H9 (cell line): ENCODE measurements around the gene TBC1D1. TPM values are rescaled to one million over a fixed set of nuclear protein-coding genes. Genes with fewer than 3 reads are reported as not detected.
A peak's percentile ranks its signal among the peaks of the same experiment; 100 is the strongest.

Experiments
- DNase-seq: peaks from one replicate; pipeline ENCODE4 v3.0.0-alpha.2; 2017
- H2AFZ ChIP-seq: one replicate; pipeline ENCODE4 v1.6.1; 2013; ENCODE audit warnings: mild to moderate bottlenecking, low read length, control low read depth, moderate library complexity
- H2AK5ac ChIP-seq: 2 replicates; pipeline ENCODE4 v1.6.1; 2013; ENCODE audit warnings: low read length, control low read depth, mixed read lengths; ENCODE audit not compliant: insufficient read length
- H2BK120ac ChIP-seq: one replicate; pipeline ENCODE4 v1.6.1; 2013; ENCODE audit warnings: low read depth, mild to moderate bottlenecking, low read length, control low read depth, inconsistent platforms; ENCODE audit not compliant: poor library complexity, severe bottlenecking
- H2BK12ac ChIP-seq: 2 replicates; pipeline ENCODE4 v1.6.1; 2013; ENCODE audit warnings: low read length, control low read depth, mixed read lengths, low read depth; ENCODE audit not compliant: insufficient read length
- H2BK15ac ChIP-seq: 2 replicates; pipeline ENCODE4 v1.6.1; 2013; ENCODE audit warnings: low read depth, low read length, control low read depth
- H2BK20ac ChIP-seq: one replicate; pipeline ENCODE4 v1.6.1; 2013; ENCODE audit warnings: low read depth, mild to moderate bottlenecking, low read length, control low read depth, inconsistent platforms; ENCODE audit not compliant: poor library complexity, severe bottlenecking
- H2BK5ac ChIP-seq: 2 replicates; pipeline ENCODE4 v1.6.1; 2013; ENCODE audit warnings: low read length, control low read depth, mixed read lengths; ENCODE audit not compliant: insufficient read length
- H3K14ac ChIP-seq: 2 replicates; pipeline ENCODE4 v1.6.1; 2013; ENCODE audit warnings: low read length, control low read depth; ENCODE audit not compliant: insufficient read depth
- H3K18ac ChIP-seq: 2 replicates; pipeline ENCODE4 v1.6.1; 2013; ENCODE audit warnings: low read depth, mild to moderate bottlenecking, mixed read lengths, low read length, control low read depth; ENCODE audit not compliant: insufficient read length
- H3K23ac ChIP-seq: 2 replicates; pipeline ENCODE4 v1.6.1; 2013; ENCODE audit warnings: low read length, control low read depth, mixed read lengths, low read depth; ENCODE audit not compliant: insufficient read length
- H3K23me2 ChIP-seq: 2 replicates; pipeline ENCODE4 v1.6.1; 2013; ENCODE audit warnings: low read depth, mild to moderate bottlenecking, mixed read lengths, low read length, control low read depth; ENCODE audit not compliant: insufficient read length, poor library complexity, severe bottlenecking
- H3K27ac ChIP-seq: 2 replicates; pipeline ENCODE4 v1.5.1; 2013; ENCODE audit warnings: low read length, control low read depth, mixed read lengths, low read depth; ENCODE audit not compliant: insufficient read length
- H3K27me3 ChIP-seq: 2 replicates; pipeline ENCODE4 v1.6.1; 2013; ENCODE audit warnings: low read length, control low read depth, inconsistent platforms; ENCODE audit not compliant: insufficient read depth
- H3K4ac ChIP-seq: 2 replicates; pipeline ENCODE4 v1.6.1; 2013; ENCODE audit warnings: low read depth, mild to moderate bottlenecking, control low read depth, inconsistent platforms, low read length, moderate library complexity
- H3K4me1 ChIP-seq: 2 replicates; pipeline ENCODE4 v1.6.1; 2013; ENCODE audit warnings: low read length, control low read depth, inconsistent platforms; ENCODE audit not compliant: insufficient read depth
- H3K4me2 ChIP-seq: 2 replicates; pipeline ENCODE4 v1.6.1; 2013; ENCODE audit warnings: low read length, control low read depth, mixed read lengths; ENCODE audit not compliant: insufficient read length, insufficient read depth
- H3K56ac ChIP-seq: 2 replicates; pipeline ENCODE4 v1.6.1; 2013; ENCODE audit warnings: low read depth, mild to moderate bottlenecking, mixed read lengths, low read length, control low read depth; ENCODE audit not compliant: insufficient read length
- H3K79me1 ChIP-seq: 2 replicates; pipeline ENCODE4 v1.6.1; 2013; ENCODE audit warnings: low read depth, mild to moderate bottlenecking, moderate library complexity, low read length, control low read depth, inconsistent platforms; ENCODE audit not compliant: insufficient read depth, poor library complexity, severe bottlenecking
- H3K79me2 ChIP-seq: 2 replicates; pipeline ENCODE4 v1.6.1; 2013; ENCODE audit warnings: low read length, control low read depth, inconsistent platforms; ENCODE audit not compliant: insufficient read depth
- H3K9ac ChIP-seq: 2 replicates; pipeline ENCODE4 v1.6.1; 2013; ENCODE audit warnings: low read length, control low read depth, mixed read lengths; ENCODE audit not compliant: insufficient read length; ENCODE audit errors: extremely low read depth
- H3K9me3 ChIP-seq: one replicate; pipeline ENCODE4 v1.6.1; 2013; ENCODE audit warnings: low read depth, low read length, inconsistent platforms; ENCODE audit not compliant: control insufficient read depth
- H3T11ph ChIP-seq: one replicate; pipeline ENCODE4 v1.6.1; 2013; ENCODE audit warnings: mild to moderate bottlenecking, low read length, control low read depth, inconsistent platforms
- H4K20me1 ChIP-seq: one replicate; pipeline ENCODE4 v1.6.1; 2013; ENCODE audit not compliant: control insufficient read depth, insufficient read length, insufficient read depth
- H4K5ac ChIP-seq: 2 replicates; pipeline ENCODE4 v1.6.1; 2013; ENCODE audit warnings: low read depth, mild to moderate bottlenecking, mixed read lengths, low read length, control low read depth; ENCODE audit not compliant: insufficient read length
- H4K8ac ChIP-seq: replicated peaks from 2 replicates; pipeline ENCODE4 v1.6.1; 2013; ENCODE audit warnings: low read length, control low read depth, mixed read lengths, low read depth; ENCODE audit not compliant: insufficient read length
- H4K91ac ChIP-seq: 2 replicates; pipeline ENCODE4 v1.6.1; 2013; ENCODE audit warnings: low read depth, mild to moderate bottlenecking, moderate library complexity, mixed read lengths, low read length, control low read depth; ENCODE audit not compliant: insufficient read length
- H3K27ac Mint-ChIP-seq, 3 experiments: 2 replicates in 2 of 3; 3 replicates in 1 of 3; pipeline ENCODE4 v1.8.0; 2020 to 2021; ENCODE audit warnings: mixed read lengths in 3 of 3, mild to moderate bottlenecking in 1 of 3, moderate library complexity in 1 of 3
- H3K27me3 Mint-ChIP-seq: 2 replicates; pipeline ENCODE4 v1.8.0; 2021; ENCODE audit warnings: low read depth, mild to moderate bottlenecking, moderate library complexity, mixed read lengths
- H3K36me3 Mint-ChIP-seq, 3 experiments: 2 replicates in 2 of 3; 3 replicates in 1 of 3; pipeline ENCODE4 v1.8.0; 2020 to 2021; ENCODE audit warnings: low read depth in 3 of 3, mixed read lengths in 3 of 3; ENCODE audit not compliant: insufficient read depth in 1 of 3
- H3K4me1 Mint-ChIP-seq, 2 experiments: 2 replicates each; pipeline ENCODE4 v1.8.0; 2020; ENCODE audit warnings: mixed read lengths in 2 of 2
- H3K4me3 Mint-ChIP-seq, 2 experiments: 2 replicates in 1 of 2; 3 replicates in 1 of 2; pipeline ENCODE4 v1.8.0; 2020 to 2021; ENCODE audit warnings: mild to moderate bottlenecking in 2 of 2, mixed read lengths in 2 of 2, moderate library complexity in 1 of 2
- H3K9me3 Mint-ChIP-seq, 2 experiments: 2 replicates in 1 of 2; 3 replicates in 1 of 2; pipeline ENCODE4 v1.8.0; 2020; ENCODE audit warnings: mild to moderate bottlenecking in 2 of 2, mixed read lengths in 2 of 2, moderate library complexity in 1 of 2
- CTCF ChIP-seq: fragments of 200-600 bp; sonication (generic); conservative IDR thresholded peaks from 3 replicates; pipeline ENCODE4 v1.8.0; 2021; ENCODE audit warnings: antibody characterized with exemption, mild to moderate bottlenecking
- WGBS: extraction: QIAGEN DNeasy Blood & Tissue Kit; methylation state at CpG from one replicate; pipeline ENCODE4 v1.1.7; 2013; ENCODE audit warnings: missing lambda C conversion rate, low lambda C conversion rate, mixed read lengths; ENCODE audit not compliant: insufficient read length; ENCODE audit errors: extremely low coverage; 5-methylcytosine and 5-hydroxymethylcytosine counted together
- total RNA-seq: library from RNA; stranded (reverse); gene quantifications from 2 replicates; pipeline ENCODE4 v1.2.1, GENCODE V29; 2021

TBC1D1 gene
- total RNA-seq, 1 experiment from 2014 or later: 109 TPM

GRCh38 chr4:38111717-38112116 lies 220.8 kb downstream of the TBC1D1 start:
- DNase-seq: no peak
- no peak overlapping the region for H2BK12ac ChIP-seq
- no peak overlapping the region for H3K56ac ChIP-seq
- Mint-ChIP-seq H3K36me3 (peaks cover 29 to 32% (median 31%) of the 10 kb centered on the region in 3 experiments), H3K27ac (peak overlapping the region in 1 of 3 experiments; percentile 65; a peak in 2 of 7 replicates), H3K9me3 (no peaks in the 10 kb centered on the region), H3K4me1 (peaks cover 37 to 39% of the 10 kb centered on the region in 2 experiments), H3K27me3 (no peaks in the 10 kb centered on the region), H3K4me3 (no peak overlapping the region)
- no peak overlapping the region for H3K18ac ChIP-seq
- H3K27me3 ChIP-seq: no peaks in the 10 kb centered on the region
- H3K79me1 ChIP-seq: no peaks in the 10 kb centered on the region
- no peak overlapping the region for H2BK120ac ChIP-seq
- H3K9ac ChIP-seq: no peak overlapping the region
- peaks cover 22% of the 10 kb centered on the region for H3K4me1 ChIP-seq
- no peak for TF ChIP-seq CTCF
- no peak overlapping the region for H3K27ac ChIP-seq
- H3T11ph ChIP-seq: no peak overlapping the region
- H3K23me2 ChIP-seq: peaks cover 1% of the 10 kb centered on the region
- no peak overlapping the region for H3K23ac ChIP-seq
- no CpG with 5 or more reads among the region's 4 CpGs for WGBS
- H3K14ac ChIP-seq: no peak overlapping the region
- no peak overlapping the region for H4K5ac ChIP-seq
- H3K9me3 ChIP-seq: no peaks in the 10 kb centered on the region
- no peak overlapping the region for H3K4ac ChIP-seq
- no peak overlapping the region for H2AK5ac ChIP-seq
- H3K4me2 ChIP-seq: no peak overlapping the region
- no peak overlapping the region for H4K8ac ChIP-seq
- H2BK15ac ChIP-seq: no peak overlapping the region
- no peak overlapping the region for H2BK5ac ChIP-seq
- H3K79me2 ChIP-seq: no peaks in the 10 kb centered on the region
- no peak overlapping the region for H2AFZ ChIP-seq
- no peaks in the 10 kb centered on the region for H4K20me1 ChIP-seq
- no peak overlapping the region for H4K91ac ChIP-seq
- no peak overlapping the region for H2BK20ac ChIP-seq
